Hepatocyte (in vitro differentiated cells): ENCODE results near the gene PPP1R13L.

ENCODE experiments used
- EZH2 ChIP-seq: fragments of 200-600 bp; sonication (generic); IDR thresholded peaks from 2 replicates; pipeline ENCODE4 v1.6.1; 2016; ENCODE audit warnings: antibody characterized with exemption, mild to moderate bottlenecking, borderline replicate concordance
- EZH2phosphoT487 ChIP-seq: fragments of 200-600 bp; sonication (generic); IDR thresholded peaks from one replicate; pipeline ENCODE4 v1.6.1; 2018; ENCODE audit warnings: antibody characterized with exemption, mild to moderate bottlenecking, low read depth, moderate library complexity; ENCODE audit not compliant: unreplicated experiment, severe bottlenecking
- TF ChIP-seq, protein P1 (sequence below): fragments of 200-600 bp; sonication (generic); IDR thresholded peaks from 2 replicates; pipeline ENCODE4 v1.5.1; 2016; ENCODE audit warnings: antibody characterized with exemption, mild to moderate bottlenecking; ENCODE audit not compliant: poor library complexity

DNA sequence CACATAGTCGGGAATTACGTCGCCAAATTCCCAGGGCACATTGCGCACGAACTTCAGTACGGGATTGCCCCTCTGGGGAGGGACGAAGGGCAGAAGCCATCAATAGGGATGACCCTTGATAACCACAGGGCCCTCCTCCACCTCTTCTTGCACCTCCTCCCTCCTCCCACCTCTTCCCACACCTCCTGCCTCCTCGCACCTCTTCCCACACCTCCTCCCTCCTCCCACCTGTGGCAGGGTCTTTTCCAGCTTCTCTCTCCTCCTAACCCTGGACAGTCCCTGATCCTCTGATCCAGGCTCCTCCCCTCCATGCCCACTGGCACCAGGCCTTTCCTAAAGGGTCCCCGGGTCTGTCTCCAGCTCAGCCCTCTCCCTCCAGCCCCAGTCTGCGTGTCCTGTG lies 15.5 kb upstream of the PPP1R13L start:
- TF ChIP-seq, protein P1, sequence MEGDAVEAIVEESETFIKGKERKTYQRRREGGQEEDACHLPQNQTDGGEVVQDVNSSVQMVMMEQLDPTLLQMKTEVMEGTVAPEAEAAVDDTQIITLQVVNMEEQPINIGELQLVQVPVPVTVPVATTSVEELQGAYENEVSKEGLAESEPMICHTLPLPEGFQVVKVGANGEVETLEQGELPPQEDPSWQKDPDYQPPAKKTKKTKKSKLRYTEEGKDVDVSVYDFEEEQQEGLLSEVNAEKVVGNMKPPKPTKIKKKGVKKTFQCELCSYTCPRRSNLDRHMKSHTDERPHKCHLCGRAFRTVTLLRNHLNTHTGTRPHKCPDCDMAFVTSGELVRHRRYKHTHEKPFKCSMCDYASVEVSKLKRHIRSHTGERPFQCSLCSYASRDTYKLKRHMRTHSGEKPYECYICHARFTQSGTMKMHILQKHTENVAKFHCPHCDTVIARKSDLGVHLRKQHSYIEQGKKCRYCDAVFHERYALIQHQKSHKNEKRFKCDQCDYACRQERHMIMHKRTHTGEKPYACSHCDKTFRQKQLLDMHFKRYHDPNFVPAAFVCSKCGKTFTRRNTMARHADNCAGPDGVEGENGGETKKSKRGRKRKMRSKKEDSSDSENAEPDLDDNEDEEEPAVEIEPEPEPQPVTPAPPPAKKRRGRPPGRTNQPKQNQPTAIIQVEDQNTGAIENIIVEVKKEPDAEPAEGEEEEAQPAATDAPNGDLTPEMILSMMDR = no peak
- TF ChIP-seq EZH2 (no peak), EZH2phosphoT487 (no peak)
